GM23338 (cell line): ENCODE results near the gene INCA1. TPM values are rescaled to one million over a fixed set of nuclear protein-coding genes. Genes with fewer than 3 reads are reported as not detected.

Experiments
- ATAC-seq: fragments of 200-7000 bp; cut with Tn5 transposase; 3 replicates; pipeline ENCODE4 v1.9.1; 2020
- DNase-seq: peaks from one replicate; pipeline ENCODE4 v3.0.0-alpha.2; 2015; ENCODE audit warnings: low spot score
- H2AFZ ChIP-seq: fragments of 200-600 bp; sonication (generic); 2 replicates; pipeline ENCODE4 v1.8.0; 2016; ENCODE audit warnings: antibody characterized with exemption, mild to moderate bottlenecking, moderate library complexity
- H3F3A ChIP-seq: fragments of 200-600 bp; sonication (generic); replicated peaks from 2 replicates; pipeline ENCODE4 v1.8.0; 2017; ENCODE audit warnings: antibody characterized with exemption, mixed run types, low read depth
- H3K27ac ChIP-seq: fragments of 200-600 bp; sonication (generic); 2 replicates; pipeline ENCODE4 v1.6.1; 2016; ENCODE audit warnings: low read depth
- H3K27me3 ChIP-seq: fragments of 200-600 bp; sonication (generic); 2 replicates; pipeline ENCODE4 v1.8.0; 2016; ENCODE audit warnings: mild to moderate bottlenecking, mixed run types, moderate library complexity; ENCODE audit not compliant: insufficient read depth
- H3K36me3 ChIP-seq: fragments of 200-600 bp; sonication (generic); 2 replicates; pipeline ENCODE4 v1.8.0; 2016; ENCODE audit warnings: mild to moderate bottlenecking; ENCODE audit not compliant: insufficient read depth
- H3K4me1 ChIP-seq: fragments of 200-600 bp; sonication (generic); 2 replicates; pipeline ENCODE4 v1.8.0; 2016; ENCODE audit warnings: mild to moderate bottlenecking, moderate library complexity; ENCODE audit not compliant: insufficient read depth
- H3K4me2 ChIP-seq: fragments of 200-600 bp; sonication (generic); 2 replicates; pipeline ENCODE4 v1.7.1; 2017; ENCODE audit warnings: mixed run types
- H3K4me3 ChIP-seq: fragments of 200-600 bp; sonication (generic); 2 replicates; pipeline ENCODE4 v1.6.1; 2016; ENCODE audit warnings: mixed run types
- H3K79me2 ChIP-seq: fragments of 200-600 bp; sonication (generic); replicated peaks from 2 replicates; pipeline ENCODE4 v1.8.0; 2017; ENCODE audit warnings: mild to moderate bottlenecking; ENCODE audit not compliant: insufficient read depth
- H3K9me2 ChIP-seq: fragments of 200-600 bp; sonication (generic); 2 replicates; pipeline ENCODE4 v1.8.0; 2017; ENCODE audit not compliant: insufficient read depth
- H4K20me1 ChIP-seq: fragments of 200-600 bp; sonication (generic); replicated peaks from 2 replicates; pipeline ENCODE4 v1.8.0; 2017; ENCODE audit warnings: mild to moderate bottlenecking; ENCODE audit not compliant: insufficient read depth
- H3K27ac Mint-ChIP-seq: 2 replicates; pipeline ENCODE4 v1.8.0; 2020; ENCODE audit warnings: inconsistent platforms, mild to moderate bottlenecking, moderate library complexity, mixed read lengths
- H3K27me3 Mint-ChIP-seq: 3 replicates; pipeline ENCODE4 v1.8.0; 2022; ENCODE audit warnings: low read depth, mild to moderate bottlenecking, moderate library complexity, mixed read lengths, inconsistent platforms; ENCODE audit not compliant: insufficient read depth, poor library complexity
- H3K36me3 Mint-ChIP-seq: 3 replicates; pipeline ENCODE4 v1.8.0; 2021; ENCODE audit warnings: low read depth, mild to moderate bottlenecking, inconsistent platforms, moderate library complexity, mixed read lengths
- H3K4me1 Mint-ChIP-seq: 3 replicates; pipeline ENCODE4 v1.8.0; 2020; ENCODE audit warnings: mild to moderate bottlenecking, inconsistent platforms, mixed read lengths
- H3K4me3 Mint-ChIP-seq: 3 replicates; pipeline ENCODE4 v1.8.0; 2021; ENCODE audit warnings: moderate library complexity, mild to moderate bottlenecking, inconsistent platforms, mixed read lengths
- H3K9me3 Mint-ChIP-seq: 3 replicates; pipeline ENCODE4 v1.8.0; 2020; ENCODE audit warnings: moderate library complexity, mild to moderate bottlenecking, inconsistent platforms, mixed read lengths
- CREB1 ChIP-seq: fragments of 250-450 bp; sonication (Bioruptor Pico); IDR thresholded peaks from 2 replicates; pipeline ENCODE4 v1.5.0; 2020; ENCODE audit warnings: low read depth, mild to moderate bottlenecking, moderate library complexity
- CTCF ChIP-seq, 2 experiments: fragments of 200-600 bp in 1 of 2; sonication (generic) in 1 of 2; conservative IDR thresholded peaks; 2 replicates each; pipeline versions ENCODE4 v1.5.1 to v1.6.1; 2016 to 2017; ENCODE audit warnings: antibody characterized with exemption in 2 of 2, low read depth in 2 of 2, mild to moderate bottlenecking in 2 of 2, moderate library complexity in 1 of 2
- EZH2 ChIP-seq: fragments of 200-600 bp; sonication (generic); IDR thresholded peaks from one replicate; pipeline ENCODE4 v1.8.0; 2017; ENCODE audit warnings: antibody characterized with exemption, mild to moderate bottlenecking, low read depth; ENCODE audit not compliant: unreplicated experiment
- JUNB ChIP-seq: IDR thresholded peaks from one replicate; pipeline ENCODE4 v1.6.1; 2016; ENCODE audit warnings: antibody characterized with exemption; ENCODE audit not compliant: unreplicated experiment
- STAT1 ChIP-seq: IDR thresholded peaks from one replicate; pipeline ENCODE4 v1.6.1; 2016; ENCODE audit warnings: antibody characterized with exemption; ENCODE audit not compliant: unreplicated experiment
- ZNF114 ChIP-seq: fragments of 250-450 bp; sonication (Bioruptor Pico); IDR thresholded peaks from 2 replicates; pipeline ENCODE4 v1.5.0; 2020; ENCODE audit warnings: mild to moderate bottlenecking, moderate library complexity
- ZNF331 ChIP-seq: fragments of 250-450 bp; sonication (Bioruptor Pico); IDR thresholded peaks from 2 replicates; pipeline ENCODE4 v1.5.0; 2020; ENCODE audit warnings: low read depth, mild to moderate bottlenecking, moderate library complexity
- polyA plus RNA-seq: library from polyadenylated mRNA; unstranded; fragments of >200 nt; fragmentation: Nextera tagmentation; extraction: Ambion mirVana; gene quantifications from 2 replicates; pipeline ENCODE4 v1.2.1, GENCODE V29; 2016
- total RNA-seq: library from RNA; depleted of rRNA; stranded (reverse); fragments of >200 nt; shearing (Covaris generic); gene quantifications from 2 replicates; pipeline ENCODE4 v1.2.3, GENCODE V29; 2014
- TF ChIP-seq, protein P1 (sequence below): IDR thresholded peaks from one replicate; pipeline ENCODE4 v1.6.1; 2018; ENCODE audit warnings: antibody characterized with exemption; ENCODE audit not compliant: unreplicated experiment
- TF ChIP-seq, protein P2 (sequence below): IDR thresholded peaks from 2 replicates; pipeline ENCODE4 v1.6.1; 2016; ENCODE audit warnings: antibody characterized with exemption

Gene INCA1
- total and polyA plus RNA-seq, 2 experiments from 2014 or later, result 1.3 TPM; not detected in 1

- peaks cover 66% of the 10 kb centered on the region for H3F3A ChIP-seq
- peaks cover 65% of the 10 kb centered on the region for H3K79me2 ChIP-seq
- H3K27ac ChIP-seq, result peak overlapping the region; percentile 100
- H4K20me1 ChIP-seq, result peaks cover 34% of the 10 kb centered on the region
- H3K27me3 ChIP-seq, result no peaks in the 10 kb centered on the region
- H3K36me3 ChIP-seq, result peaks cover 21% of the 10 kb centered on the region
- ATAC-seq (no peak), DNase-seq (no peak)
- Mint-ChIP-seq H3K9me3 (no peaks in the 10 kb centered on the region; the same call in 2 of the 3 replicates), H3K27ac (no peak overlapping the region), H3K36me3 (peaks cover 86% of the 10 kb centered on the region), H3K27me3 (peaks cover 32% of the 10 kb centered on the region), H3K4me3 (peak overlapping the region; percentile 19; the same call in 1 of the 3 replicates), H3K4me1 (peaks cover 49% of the 10 kb centered on the region)
- peaks cover 41% of the 10 kb centered on the region for H3K4me1 ChIP-seq
- H3K4me2 ChIP-seq, result no peak overlapping the region
- no peaks in the 10 kb centered on the region for H3K9me2 ChIP-seq
- no peak overlapping the region for H3K4me3 ChIP-seq
- H2AFZ ChIP-seq, result no peak overlapping the region
- TF ChIP-seq STAT1 (no peak), JUNB (no peak)
- TF ChIP-seq, protein P1, sequence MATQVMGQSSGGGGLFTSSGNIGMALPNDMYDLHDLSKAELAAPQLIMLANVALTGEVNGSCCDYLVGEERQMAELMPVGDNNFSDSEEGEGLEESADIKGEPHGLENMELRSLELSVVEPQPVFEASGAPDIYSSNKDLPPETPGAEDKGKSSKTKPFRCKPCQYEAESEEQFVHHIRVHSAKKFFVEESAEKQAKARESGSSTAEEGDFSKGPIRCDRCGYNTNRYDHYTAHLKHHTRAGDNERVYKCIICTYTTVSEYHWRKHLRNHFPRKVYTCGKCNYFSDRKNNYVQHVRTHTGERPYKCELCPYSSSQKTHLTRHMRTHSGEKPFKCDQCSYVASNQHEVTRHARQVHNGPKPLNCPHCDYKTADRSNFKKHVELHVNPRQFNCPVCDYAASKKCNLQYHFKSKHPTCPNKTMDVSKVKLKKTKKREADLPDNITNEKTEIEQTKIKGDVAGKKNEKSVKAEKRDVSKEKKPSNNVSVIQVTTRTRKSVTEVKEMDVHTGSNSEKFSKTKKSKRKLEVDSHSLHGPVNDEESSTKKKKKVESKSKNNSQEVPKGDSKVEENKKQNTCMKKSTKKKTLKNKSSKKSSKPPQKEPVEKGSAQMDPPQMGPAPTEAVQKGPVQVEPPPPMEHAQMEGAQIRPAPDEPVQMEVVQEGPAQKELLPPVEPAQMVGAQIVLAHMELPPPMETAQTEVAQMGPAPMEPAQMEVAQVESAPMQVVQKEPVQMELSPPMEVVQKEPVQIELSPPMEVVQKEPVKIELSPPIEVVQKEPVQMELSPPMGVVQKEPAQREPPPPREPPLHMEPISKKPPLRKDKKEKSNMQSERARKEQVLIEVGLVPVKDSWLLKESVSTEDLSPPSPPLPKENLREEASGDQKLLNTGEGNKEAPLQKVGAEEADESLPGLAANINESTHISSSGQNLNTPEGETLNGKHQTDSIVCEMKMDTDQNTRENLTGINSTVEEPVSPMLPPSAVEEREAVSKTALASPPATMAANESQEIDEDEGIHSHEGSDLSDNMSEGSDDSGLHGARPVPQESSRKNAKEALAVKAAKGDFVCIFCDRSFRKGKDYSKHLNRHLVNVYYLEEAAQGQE, result no peak
These were observed 54.4 kb downstream of the INCA1 start for GRCh38 chr17:4942760-4943508.

DNA sequence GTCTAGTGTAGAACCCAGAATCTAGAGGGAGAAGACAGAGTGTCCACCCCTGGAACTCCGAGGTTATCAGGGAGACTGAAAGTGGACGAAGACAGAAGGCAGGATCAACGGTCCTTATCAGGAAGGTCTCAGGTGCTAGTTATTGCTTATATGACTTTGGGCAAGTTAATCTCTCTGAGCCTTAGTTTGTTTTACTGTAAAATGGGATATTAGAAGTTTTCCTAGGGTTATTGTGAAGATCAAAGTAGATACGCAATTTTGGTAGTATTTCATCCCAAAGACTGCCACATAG lies 56.1 kb downstream of the INCA1 start:
- peaks cover 54% of the 10 kb centered on the region for H3F3A ChIP-seq
- peaks cover 15% of the 10 kb centered on the region for H3K36me3 ChIP-seq
- ATAC-seq (no peak), DNase-seq (no peak)
- no peaks in the 10 kb centered on the region for H3K9me2 ChIP-seq
- no peaks in the 10 kb centered on the region for H3K27me3 ChIP-seq
- Mint-ChIP-seq H3K4me3 (peak overlapping the region; percentile 92), H3K4me1 (peaks cover 41% of the 10 kb centered on the region), H3K9me3 (no peaks in the 10 kb centered on the region), H3K27me3 (peaks cover 34% of the 10 kb centered on the region), H3K36me3 (peaks cover 86% of the 10 kb centered on the region), H3K27ac (peak overlapping the region; percentile 100)
- H3K4me3 ChIP-seq, result peak overlapping the region; percentile 78
- peaks cover 36% of the 10 kb centered on the region for H3K4me1 ChIP-seq
- H2AFZ ChIP-seq, result no peak overlapping the region
- peaks cover 49% of the 10 kb centered on the region for H3K79me2 ChIP-seq
- peak overlapping the region; percentile 99 for H3K4me2 ChIP-seq
- peaks cover 27% of the 10 kb centered on the region for H4K20me1 ChIP-seq
- H3K27ac ChIP-seq, result peak overlapping the region; percentile 80; the same call in 1 of the 2 replicates
- TF ChIP-seq CREB1 (CRISPR knock-in tag), result no peak
- TF ChIP-seq EZH2, result no peak
- TF ChIP-seq ZNF114, result no peak
- TF ChIP-seq ZNF331 (CRISPR knock-in tag), result no peak
- TF ChIP-seq, protein P2, sequence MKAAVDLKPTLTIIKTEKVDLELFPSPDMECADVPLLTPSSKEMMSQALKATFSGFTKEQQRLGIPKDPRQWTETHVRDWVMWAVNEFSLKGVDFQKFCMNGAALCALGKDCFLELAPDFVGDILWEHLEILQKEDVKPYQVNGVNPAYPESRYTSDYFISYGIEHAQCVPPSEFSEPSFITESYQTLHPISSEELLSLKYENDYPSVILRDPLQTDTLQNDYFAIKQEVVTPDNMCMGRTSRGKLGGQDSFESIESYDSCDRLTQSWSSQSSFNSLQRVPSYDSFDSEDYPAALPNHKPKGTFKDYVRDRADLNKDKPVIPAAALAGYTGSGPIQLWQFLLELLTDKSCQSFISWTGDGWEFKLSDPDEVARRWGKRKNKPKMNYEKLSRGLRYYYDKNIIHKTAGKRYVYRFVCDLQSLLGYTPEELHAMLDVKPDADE, result no peak
- no peak for TF ChIP-seq CTCF (conservative IDR thresholded peaks at IDR 0.05; ENCODE audit: low read depth in 2 of 2)
